SKM-1 (cell line): ENCODE measurements around the gene VPS8.
"Not testable (repeated sequence)": the region's sequence is repeated elsewhere in the genome, so short reads cannot be mapped to it uniquely, and the experiment has no call there.

Experiments
- DNase-seq: peaks from one replicate; lab custom pipeline; 2025; ENCODE audit not compliant: unreplicated experiment; lab: John Stamatoyannopoulos, UW

VPS8 gene

GRCh38 chr3:184911570-184911969 lies 99.6 kb downstream of the VPS8 start:
- DNase-seq: no peak

- no peak for DNase-seq
These were observed 100.2 kb downstream of the VPS8 start for GRCh38 chr3:184912163-184912562.

- DNase-seq: no peak
These were observed 102.7 kb downstream of the VPS8 start for GRCh38 chr3:184914628-184915027.

- no peak for DNase-seq
These were observed 106.8 kb downstream of the VPS8 start for GRCh38 chr3:184918750-184919149.

GRCh38 chr3:184919651-184920050 lies 107.7 kb downstream of the VPS8 start:
- no peak for DNase-seq

GRCh38 chr3:184924547-184924946 lies 112.6 kb downstream of the VPS8 start:
- no peak for DNase-seq

- DNase-seq: no peak
These were observed 115.9 kb downstream of the VPS8 start for GRCh38 chr3:184927796-184928315.

GRCh38 chr3:184932777-184933176 lies 120.8 kb downstream of the VPS8 start:
- DNase-seq: no peak

GRCh38 chr3:184937611-184938010 lies 125.6 kb downstream of the VPS8 start:
- no peak for DNase-seq

- no peak for DNase-seq
These were observed 129.4 kb downstream of the VPS8 start for GRCh38 chr3:184941408-184941807.

- no peak for DNase-seq
These were observed 130.8 kb downstream of the VPS8 start for GRCh38 chr3:184942735-184943134.

GRCh38 chr3:184944241-184944640 lies 132.3 kb downstream of the VPS8 start:
- DNase-seq: no peak

- no peak for DNase-seq
These were observed 134.1 kb downstream of the VPS8 start for GRCh38 chr3:184945886-184946625.

- no peak for DNase-seq
These were observed 135.0 kb downstream of the VPS8 start for GRCh38 chr3:184946917-184947316.

- no peak for DNase-seq
These were observed 137.4 kb downstream of the VPS8 start for GRCh38 chr3:184949251-184949965.

- DNase-seq: not testable (repeated sequence)
These were observed 138.8 kb downstream of the VPS8 start for GRCh38 chr3:184950816-184951215.

GRCh38 chr3:184952671-184953070 lies 140.7 kb downstream of the VPS8 start:
- DNase-seq: no peak

- DNase-seq: no peak
These were observed 141.4 kb downstream of the VPS8 start for GRCh38 chr3:184953401-184953800.

GRCh38 chr3:184954251-184954650 lies 142.3 kb downstream of the VPS8 start:
- DNase-seq: no peak

GRCh38 chr3:184954851-184955250 lies 142.9 kb downstream of the VPS8 start:
- not testable (repeated sequence) for DNase-seq

- no peak for DNase-seq
These were observed 153.9 kb downstream of the VPS8 start for GRCh38 chr3:184965639-184966430.
